CD1c-positive myeloid dendritic cell (primary cell): ENCODE data around the gene RAI14.
"Not testable (repeated sequence)": the region's sequence is repeated elsewhere in the genome, so short reads cannot be mapped to it uniquely, and the experiment has no call there.

Experiments
- DNase-seq: peaks from one replicate; pipeline ENCODE4 v3.0.0-alpha.2; 2016; ENCODE audit errors: extremely low spot score

The RAI14 gene

DNA sequence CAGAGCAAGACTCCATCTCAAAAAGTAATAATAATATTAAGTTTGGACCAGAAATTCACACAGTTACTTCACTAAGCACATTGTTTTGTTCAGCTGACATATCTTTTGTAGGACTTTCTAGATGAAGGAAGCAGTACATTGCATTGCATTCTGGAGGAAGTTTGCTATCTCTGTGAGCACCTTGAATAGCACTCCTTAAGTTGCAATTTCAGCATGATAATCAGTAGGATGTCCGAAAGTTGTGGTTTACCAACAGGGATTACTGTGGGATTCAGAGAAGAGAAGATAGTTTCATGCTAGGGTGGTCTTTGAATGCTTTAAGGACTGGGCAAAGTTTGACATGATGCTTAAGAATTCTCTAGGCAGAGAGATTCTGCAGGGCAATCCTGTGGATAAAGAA lies 164.5 kb downstream of the RAI14 start:
- DNase-seq: no peak

- DNase-seq: no peak
Measured at GRCh38 chr5:34822956-34823715, 167.0 kb downstream of the RAI14 start.

- DNase-seq: no peak
Measured at GRCh38 chr5:34826347-34826746, 170.2 kb downstream of the RAI14 start.

GRCh38 chr5:34827588-34828506 lies 171.7 kb downstream of the RAI14 start:
- no peak for DNase-seq

GRCh38 chr5:34830827-34831226 lies 174.7 kb downstream of the RAI14 start:
- not testable (repeated sequence) for DNase-seq

- no peak for DNase-seq
Measured at GRCh38 chr5:34831303-34831702, 175.2 kb downstream of the RAI14 start.

DNA sequence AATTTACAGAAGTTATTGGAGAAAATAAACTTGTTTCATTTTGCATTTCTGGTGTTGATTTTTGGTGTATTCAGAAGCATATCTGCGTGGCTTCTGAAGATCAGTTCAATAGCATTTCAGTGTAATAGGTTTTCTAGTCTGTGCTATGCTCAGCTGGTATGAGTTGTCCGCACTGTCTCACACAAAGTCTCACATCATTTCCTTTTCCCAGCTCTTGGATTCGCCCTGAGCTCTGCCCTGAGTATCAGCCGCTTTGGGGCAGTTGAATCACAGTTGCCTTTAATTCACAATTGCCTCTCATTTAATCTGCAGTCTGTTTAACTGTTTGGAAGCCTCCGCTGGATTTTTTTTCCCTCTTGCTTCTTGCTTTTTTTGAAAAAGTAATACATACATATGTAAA lies 176.4 kb downstream of the RAI14 start:
- no peak for DNase-seq

DNA sequence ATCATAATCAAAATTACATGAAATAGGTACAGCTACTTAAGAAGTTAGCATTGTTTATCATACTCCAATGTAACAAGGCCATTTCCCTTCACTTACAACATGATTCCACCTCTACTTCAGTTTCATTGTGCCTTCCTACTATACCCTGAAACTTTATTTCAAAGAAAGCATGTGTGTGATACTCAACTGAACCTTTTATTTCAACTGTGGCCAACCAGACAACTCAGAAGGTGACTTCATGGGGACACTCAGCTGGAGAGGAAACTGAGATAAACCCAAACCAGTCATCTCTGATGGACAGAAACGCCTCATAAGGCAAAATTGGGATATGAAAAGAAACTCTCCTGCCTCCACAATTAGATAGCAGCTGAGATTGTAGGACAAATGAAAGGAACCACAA lies 177.0 kb downstream of the RAI14 start:
- no peak for DNase-seq

GRCh38 chr5:34833976-34834793 lies 178.1 kb downstream of the RAI14 start:
- no peak for DNase-seq

- DNase-seq: no peak
Measured at GRCh38 chr5:34834794-34835089, 178.6 kb downstream of the RAI14 start.

- no peak for DNase-seq
Measured at GRCh38 chr5:34835664-34836063, 179.5 kb downstream of the RAI14 start.

DNA sequence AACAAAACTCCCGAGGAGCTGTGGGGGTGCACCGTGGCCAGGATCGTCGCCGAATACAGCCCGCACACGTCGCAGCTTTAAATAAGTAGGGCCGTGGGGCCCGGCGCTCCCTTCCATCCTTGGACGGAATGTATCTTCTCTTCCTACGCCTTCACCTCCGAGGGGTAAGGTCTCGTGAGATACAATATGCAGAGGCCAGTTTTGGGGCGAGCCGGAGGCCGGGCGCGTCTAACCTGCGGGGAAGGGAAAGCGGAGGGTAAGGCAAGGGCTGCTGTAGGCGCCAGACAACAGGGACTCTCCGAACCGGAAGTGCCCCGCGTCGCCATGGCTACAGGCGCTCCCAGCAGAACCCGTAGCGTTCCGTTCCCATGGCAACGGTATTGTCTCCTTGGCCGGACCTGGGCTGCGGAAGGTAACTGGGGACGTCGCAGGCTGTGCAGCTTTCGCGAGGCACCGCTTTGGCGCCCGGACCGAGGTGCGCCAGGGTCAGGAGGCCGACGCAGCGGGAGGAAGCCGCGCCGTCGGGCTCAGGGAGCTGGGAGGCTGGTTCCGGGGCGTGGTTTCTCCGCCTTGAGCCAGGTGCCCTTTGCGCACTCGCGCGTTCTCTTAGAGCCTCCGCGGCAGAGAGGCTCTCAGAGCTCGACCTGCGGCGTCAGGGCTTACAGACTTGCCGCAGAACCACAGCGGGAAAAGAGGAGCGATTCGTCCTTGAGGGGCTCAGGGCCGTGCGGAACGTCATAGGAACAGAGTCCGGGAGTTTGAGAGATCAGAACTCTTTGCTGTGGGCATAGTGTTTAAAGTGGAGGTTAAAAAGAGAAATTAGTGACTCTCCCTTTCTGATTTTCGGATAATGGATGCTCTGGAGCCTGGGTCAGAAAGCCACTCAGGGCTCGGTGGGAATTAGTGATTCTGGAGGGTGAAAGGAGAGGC lies 182.9 kb downstream of the RAI14 start, which contains the start of gene TTC23L:
TTC23L (plus strand) TSS at position 380 of the 930 bp plus-strand sequence. CDS start 1,508 bp downstream, outside the sequence.
- peak; percentile 91 for DNase-seq

DNA sequence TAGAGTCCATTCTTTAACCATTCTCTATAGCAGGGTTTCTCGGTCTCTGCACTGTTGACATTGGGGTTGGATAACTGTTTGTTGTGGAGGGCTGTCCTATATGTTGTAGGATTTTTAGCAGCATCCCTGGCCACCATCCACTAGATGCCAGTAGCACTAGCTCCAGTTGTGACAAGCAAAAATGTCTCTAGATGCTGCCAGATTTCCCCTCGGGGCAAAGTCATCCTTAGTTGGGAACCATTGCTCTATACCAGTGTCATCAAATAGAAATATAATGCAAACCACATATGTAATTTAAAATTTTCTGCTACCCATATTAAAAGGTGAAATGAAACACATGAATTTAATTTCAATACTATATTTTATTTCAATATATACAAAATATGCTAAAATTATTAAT lies 185.7 kb downstream of the RAI14 start:
- no peak for DNase-seq

DNA sequence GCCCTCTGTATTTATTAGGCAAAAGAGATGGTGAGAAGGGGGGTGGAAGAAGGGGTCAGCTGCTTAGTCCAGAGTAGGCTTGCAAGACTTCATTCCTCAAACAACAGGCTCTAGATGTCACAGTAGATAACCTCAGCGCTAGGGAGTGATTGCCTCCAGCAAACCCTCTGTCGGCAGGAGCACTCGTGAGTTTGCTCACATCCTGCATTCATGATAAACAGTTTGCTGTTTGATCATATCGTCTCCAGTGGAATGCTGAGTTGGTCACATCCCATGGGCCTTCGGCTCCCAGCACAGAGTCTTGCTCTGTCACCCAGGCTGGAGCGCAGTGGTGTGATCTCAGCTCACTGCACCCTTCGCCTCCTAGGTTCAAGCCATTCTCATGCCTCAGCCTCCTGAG lies 186.4 kb downstream of the RAI14 start:
- no peak for DNase-seq

DNA sequence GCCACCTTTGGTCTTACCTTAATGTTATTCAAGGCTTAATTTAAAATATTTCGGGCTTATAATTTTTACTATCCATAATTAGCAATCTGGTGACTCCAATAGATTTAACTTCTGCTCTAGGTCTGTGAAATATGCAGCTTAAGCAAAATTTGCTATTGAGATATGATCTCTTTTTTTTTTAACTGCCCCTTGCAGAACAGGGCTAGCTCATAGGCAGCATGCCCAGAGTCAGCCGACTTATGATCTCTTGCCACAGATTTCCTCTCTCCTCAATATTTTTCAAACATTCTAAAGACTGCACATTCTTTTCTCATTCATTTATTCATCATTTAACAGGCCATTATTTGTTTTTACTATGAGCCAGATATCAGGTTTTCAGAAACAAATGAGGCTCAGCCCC lies 187.4 kb downstream of the RAI14 start:
- DNase-seq: no peak

GRCh38 chr5:34844106-34844505 lies 188.0 kb downstream of the RAI14 start:
- no peak for DNase-seq

- no peak for DNase-seq
Measured at GRCh38 chr5:34844999-34845398, 188.9 kb downstream of the RAI14 start.

GRCh38 chr5:34847056-34847455 lies 190.9 kb downstream of the RAI14 start:
- DNase-seq: no peak

GRCh38 chr5:34847552-34847951 lies 191.4 kb downstream of the RAI14 start:
- DNase-seq: no peak

DNA sequence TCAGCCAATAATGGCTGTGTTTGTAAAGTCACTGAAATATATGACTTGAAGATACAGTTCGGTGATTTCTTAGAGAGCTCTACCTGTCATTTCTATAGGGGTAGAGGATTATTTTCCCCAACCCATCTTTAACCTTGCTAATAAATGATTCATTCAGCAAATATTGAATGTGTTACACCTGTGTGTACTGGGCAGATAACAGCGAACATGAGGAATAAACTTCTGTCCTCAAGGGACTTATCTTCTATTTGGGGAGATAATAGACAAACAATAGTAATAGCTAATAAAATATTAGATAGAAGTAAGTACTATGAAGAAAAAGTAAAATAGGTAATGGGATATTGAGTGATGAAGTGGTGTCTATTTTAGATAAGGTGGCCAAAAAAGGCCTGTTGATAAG lies 192.1 kb downstream of the RAI14 start:
- DNase-seq: no peak

DNA sequence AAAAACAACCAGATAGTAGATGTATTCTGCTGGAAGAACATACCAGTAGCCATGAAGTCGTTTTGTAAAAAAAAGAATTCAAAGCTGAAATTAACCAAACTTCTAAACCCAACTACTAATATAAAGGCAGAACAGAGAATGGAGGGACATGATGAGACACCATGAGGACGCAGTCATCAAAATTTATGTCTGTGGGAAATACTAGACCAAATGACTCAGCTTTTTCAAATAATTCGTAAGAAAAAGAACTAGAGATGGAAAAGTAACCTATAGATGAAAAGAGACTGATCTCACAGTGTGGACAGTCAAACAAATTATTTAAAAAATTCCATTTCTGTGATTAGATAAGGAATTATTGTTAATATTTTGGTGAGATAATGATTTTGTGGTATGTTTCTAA lies 193.1 kb downstream of the RAI14 start:
- no peak for DNase-seq
